Stimulated activated CD8-positive, alpha-beta memory T cell treated with anti-CD3 and anti-CD28 coated beads, Interleukin-7, amount 100 ng/mL, for 48 hours (primary cell): ENCODE results near the gene TCAF1.
"Not testable (repeated sequence)": the region's sequence is repeated elsewhere in the genome, so short reads cannot be mapped to it uniquely, and the experiment has no call there.

Source experiments
- DNase-seq, 2 donors: peaks; one replicate each; pipeline ENCODE4 v3.0.0-alpha.2; 2020; ENCODE audit warnings: low read depth in 1 of 2; ENCODE audit errors: extremely low read depth in 1 of 2

Gene TCAF1

DNA sequence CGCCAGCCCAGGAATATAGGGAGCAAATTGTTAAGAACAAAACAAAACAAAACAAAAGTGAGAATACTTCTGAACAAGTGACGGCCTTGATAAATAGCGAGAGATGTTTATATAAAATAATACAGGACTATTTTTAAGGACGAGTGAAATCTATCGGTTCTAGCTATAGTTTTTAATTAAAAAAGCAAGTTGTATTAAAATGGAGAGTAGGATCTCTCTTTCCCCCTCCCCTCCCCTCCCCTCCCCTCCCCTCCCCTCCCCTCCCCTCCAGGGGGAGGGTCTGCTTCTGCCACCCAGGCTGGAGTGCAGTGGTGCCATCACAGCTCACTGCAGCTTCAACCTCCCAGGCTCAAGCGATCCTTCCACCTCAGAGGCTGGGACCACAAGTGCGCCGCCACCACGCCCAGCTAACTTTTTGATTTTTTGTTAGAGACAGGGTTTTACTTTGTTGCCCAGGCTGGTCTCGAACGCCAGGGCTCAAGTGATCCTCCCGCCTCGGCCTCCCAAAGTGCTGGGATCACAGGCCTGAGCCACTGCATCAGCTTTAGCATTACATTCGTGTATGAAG is 440 bp upstream of the TCAF1 start:
- DNase-seq: no peak

DNA sequence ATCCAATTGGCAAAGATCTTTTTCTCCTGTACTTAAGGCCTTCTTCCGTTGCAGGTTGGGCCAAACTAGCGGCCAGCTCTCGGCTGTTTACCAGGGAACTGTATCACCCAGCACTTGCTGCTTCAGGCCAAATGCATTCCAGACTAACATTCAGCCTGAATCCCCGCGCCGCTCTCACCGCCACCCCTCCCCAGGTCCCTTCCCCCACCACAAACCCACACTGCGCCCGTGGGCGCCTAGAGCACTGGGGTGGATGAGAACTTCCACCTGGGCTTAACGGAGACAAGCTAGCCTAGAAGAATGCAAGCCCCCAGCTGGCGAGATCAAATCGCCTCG is 676 bp downstream of the TCAF1 start:
- no peak for DNase-seq

DNA sequence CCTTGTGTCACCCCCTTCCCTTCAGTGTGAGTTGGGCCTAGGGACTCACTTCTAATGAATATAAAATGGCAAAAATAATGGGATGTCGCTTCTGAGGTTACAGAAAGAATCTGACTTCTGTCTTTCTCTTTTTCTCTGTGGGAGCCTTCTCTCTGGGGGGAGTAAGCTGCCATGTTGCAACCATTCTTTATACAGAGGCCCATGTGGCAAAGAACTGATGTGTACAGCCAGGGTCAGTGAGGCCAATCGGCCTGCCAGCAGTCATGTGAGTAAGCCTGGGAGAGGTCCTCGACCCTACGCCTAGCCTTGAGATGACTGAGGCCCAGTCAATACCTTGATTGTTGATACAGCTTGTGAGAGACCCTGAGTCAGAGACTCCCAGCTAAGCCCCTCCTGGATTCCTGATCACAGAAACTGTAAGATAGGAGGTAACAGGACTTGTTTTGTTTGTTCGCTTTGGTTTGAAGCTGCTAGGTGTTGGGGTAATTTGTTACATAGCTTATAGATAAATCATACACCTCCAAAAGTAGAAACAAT is 1.7 kb downstream of the TCAF1 start:
- DNase-seq: no peak

DNA sequence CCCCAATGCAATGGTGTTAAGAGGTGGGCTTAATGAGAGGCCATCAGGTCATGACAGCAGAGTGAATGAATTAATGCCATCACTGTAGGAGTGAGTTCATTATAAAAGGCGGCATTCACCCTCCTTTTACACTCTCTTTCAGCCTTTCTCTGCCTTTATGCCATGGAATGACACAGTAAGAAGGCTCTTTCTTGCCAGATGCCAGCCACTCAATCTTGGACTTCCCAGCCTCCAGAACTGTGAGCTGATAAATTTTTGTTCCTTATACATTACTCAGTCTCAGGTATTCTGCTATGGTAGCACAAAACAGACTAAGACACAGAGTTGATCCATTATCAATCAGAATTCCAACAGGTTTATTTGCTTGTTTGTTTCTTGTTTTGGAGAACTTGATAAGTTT is 3.2 kb downstream of the TCAF1 start:
- DNase-seq: no peak

DNA sequence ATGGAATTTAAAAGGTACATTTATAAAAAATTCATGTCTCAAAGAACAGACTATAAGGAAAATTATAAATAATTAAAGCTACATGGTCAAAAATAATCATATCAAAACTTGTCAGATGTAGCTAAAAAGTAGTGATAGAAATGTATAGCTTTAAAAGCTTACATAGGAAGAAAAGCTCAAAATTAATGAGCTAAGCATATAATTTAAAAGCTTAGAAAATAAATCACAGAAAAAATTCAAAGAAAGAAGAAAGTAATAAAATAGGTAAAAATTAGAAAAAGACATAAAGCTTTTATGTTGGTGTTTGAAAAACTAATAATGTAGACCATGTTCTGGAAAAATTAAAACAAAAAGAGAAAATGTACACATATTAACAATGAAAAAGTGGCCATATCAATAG is 5.3 kb downstream of the TCAF1 start:
- DNase-seq: no peak

DNA sequence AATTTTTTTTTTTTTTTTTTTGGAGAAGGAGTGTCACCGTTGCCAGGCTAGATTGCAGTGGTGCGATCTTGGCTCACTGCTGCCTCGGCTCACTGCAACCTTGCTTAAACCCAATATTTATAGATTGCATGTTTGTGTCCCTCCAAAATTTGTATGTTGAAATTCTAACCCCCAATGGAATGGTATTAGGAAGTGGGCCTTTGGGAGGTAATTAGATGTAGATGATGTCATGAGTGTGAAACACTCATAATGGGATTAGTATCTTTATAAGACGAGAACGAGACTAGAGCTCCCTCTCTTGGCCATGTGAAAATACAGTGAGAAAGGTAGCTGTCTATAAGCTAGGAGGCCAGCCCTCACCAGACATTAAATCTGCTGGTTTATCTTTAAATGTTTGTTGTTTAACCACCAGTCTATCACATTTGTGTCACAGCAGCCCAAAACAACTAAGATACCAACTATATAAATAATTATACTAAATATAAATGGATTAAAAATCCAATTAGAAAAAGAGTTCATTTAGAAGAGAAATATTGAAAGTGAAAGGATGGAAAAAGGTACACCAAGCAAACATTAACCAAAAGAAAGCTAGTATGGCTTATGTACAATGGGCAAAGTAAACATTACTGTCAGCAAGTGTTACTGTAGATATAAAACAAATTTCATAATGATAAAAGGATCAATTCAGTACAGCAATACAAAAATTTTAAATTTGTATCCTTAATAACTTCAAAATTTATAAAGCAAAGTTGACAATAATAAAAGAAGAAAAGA is 9.3 kb downstream of the TCAF1 start:
- no peak for DNase-seq

DNA sequence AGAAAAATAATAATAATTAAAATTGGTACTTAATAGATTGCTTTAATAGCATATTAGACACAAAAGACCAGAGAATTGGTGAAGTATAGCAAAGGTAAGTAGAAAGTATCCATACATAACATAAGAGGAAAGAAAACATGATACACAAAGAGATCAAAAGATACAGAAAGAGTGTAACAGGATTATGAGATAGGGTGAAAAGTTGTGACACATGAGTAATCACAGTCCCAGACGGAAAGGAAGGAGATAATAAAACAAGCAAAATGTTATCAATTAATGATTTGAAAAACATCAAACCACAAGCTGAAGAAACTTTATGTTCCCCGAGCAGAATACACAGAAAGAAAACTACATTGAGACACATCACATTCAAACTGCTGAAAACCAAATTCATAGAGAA is 10.5 kb downstream of the TCAF1 start:
- DNase-seq: no peak

DNA sequence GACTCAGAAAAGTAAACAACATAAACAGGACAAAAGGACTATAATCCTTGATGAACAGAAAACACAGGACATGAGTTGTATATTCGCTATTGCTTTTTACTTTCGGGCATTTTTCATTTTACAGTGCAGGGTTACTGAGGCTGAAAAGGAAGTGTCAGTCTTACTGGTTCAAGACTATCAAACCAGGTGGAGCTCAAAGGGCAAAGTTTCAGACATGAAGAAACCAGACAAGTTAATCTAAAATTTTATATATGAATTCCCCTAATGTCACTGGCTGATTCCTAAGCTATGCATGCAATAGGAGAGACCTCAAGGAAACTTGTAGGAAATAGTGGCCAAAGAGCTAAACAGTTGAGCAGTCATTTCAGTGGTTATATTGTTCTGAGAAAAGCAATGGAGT is 11.4 kb downstream of the TCAF1 start:
- no peak for DNase-seq

DNA sequence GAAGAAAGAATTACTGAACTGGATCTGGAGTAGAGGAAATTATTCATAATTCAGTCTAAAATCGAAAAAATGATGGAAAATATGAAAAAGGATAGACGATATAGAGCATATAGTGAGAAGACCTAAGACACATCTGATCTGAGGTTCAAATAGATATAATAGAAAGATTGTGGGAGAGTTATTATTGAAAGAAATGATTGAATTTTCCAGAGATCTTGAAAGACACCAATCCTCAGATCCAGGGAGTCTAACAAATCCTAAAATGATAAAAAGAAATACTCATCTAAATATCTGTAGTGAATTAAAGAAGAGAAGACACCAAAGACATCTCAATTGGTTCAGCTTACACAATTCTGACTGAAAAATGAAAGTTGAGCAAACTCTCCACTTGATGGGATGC is 12.9 kb downstream of the TCAF1 start:
- DNase-seq: no peak

DNA sequence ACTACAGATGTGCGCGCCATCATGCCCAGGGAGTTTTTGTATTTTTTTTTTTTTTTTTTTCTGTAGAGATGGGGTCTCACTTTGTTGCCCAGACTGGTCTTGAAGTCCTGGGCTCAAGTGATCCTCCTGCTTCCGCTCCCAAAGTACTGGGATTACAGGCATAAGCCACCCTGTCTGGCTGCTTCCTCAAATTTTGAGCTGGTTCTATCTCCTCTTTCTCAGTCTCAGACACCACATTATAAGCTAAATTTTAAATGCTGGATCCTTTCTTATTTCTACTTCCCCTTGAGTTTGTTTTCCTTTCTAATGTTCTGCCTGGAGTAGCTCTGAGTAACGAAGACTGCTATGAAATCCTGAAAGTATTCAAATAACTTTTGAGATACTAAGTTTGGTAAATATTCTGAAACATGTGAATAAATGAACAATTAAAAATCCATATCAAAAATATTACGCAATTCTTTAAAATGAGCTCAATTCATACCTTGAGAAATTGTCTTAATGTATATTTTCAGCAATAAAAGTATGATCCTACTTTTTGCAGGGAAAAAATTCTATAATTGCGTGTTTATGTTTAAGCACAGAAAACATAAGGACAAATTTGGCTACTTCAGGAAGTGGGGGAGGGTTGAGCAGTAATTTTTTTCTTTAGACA is 15.0 kb downstream of the TCAF1 start:
- no peak for DNase-seq

DNA sequence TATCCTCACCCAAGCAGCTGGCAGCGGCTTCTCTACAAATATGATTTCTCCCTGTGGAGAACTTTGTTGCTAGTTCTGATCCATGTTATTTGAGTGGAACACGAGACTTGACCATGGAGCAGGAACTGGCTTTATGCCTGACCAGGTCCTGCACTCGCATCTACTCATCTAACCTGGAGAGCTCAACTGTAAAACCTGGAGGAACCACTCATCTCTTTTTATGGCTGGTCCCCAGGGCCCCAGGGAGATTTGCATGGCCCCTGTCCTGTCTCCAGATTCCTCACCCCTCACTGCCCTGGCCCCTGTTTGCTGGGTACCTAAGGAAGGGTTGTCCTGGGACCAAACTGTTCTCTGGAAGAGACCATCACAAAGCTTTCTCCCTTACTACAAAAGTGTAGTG is 16.0 kb downstream of the TCAF1 start:
- no peak for DNase-seq

DNA sequence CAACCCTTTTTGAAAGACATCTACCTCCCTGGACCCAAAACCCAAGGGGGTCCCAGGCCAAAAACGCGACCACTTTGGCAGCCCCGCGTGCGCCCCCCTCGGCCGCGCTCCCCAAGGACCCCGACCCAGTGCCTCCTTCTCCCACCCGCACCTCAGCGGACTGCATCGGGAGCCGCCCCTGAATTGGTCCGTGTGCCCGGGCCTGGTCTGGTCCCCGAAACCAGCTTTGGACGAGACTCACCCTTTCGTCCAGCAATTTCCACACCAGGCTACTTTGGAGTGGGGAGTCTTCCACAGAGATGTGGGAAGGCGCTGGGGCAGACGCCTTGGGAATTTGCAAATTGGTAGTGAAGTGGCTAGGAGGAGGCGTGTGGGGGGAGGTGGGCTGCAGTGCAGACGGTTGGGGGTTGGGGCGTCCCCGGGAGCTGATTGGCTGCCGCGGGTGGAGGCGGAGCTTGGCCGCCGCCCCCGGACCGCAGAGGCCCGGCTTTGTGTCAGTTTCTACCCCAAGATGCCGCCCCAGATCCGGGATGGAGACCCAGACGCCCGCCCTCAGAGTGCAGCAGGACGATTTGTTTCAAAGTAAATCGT is 16.9 kb downstream of the TCAF1 start:
- DNase-seq: peak; percentile 18 to 29

DNA sequence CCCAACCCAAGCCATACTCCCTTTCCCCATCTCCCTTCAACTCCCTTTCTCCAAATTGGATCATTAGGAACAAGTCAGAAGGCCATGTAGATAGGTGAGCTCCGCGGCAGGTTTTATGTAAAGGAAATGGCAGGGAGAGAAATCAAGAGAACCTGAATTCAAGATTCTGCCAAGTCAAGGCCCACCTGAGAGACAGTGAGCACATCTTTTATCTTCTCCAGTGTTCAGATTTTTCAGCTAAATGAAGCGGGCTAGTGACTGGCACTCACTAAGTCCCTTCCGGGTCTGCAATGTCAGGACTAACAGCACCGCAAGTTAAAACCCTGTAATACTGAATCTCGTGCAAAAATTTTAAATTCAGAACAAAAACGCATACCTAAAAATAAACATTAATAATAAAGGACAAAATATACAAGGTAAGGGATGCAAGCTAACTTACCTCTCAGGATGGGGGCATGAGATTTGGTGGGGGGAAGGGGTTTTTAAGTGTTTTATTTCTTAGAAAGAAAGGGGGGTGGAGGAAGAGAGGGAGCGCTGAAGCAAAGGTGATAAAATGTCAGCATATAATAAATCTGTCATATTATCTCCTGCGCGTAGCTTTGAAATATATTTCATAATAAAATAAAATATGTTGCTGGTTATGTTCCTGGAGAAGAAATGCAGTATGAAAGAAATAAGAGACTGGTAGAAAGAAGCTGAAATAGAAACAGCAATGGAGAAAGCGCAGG is 17.6 kb downstream of the TCAF1 start:
- DNase-seq: no peak

DNA sequence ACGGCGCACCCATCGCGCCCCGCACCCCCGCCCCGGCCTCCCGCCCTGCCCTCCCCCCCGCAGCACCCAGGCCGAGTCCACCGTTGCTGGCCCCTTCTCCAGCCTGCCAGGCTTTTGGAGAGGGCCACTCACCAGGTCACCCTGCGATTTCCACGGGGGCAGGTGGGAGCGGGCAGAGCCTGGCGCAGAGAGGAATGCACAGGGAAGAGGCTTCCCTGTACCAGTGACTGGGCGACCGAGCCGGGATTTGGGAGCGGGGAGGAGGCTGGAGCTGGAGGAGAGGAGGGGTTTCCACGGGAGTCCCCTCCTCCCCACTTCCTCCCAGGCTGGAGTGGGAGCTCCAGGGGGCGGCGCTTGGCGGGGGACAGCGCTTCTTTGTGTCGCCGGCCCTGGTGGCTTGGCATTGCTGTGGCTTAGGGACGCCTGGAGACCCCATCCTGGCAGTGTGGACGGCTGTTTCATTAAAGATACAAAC is 19.3 kb downstream of the TCAF1 start:
- no peak for DNase-seq

DNA sequence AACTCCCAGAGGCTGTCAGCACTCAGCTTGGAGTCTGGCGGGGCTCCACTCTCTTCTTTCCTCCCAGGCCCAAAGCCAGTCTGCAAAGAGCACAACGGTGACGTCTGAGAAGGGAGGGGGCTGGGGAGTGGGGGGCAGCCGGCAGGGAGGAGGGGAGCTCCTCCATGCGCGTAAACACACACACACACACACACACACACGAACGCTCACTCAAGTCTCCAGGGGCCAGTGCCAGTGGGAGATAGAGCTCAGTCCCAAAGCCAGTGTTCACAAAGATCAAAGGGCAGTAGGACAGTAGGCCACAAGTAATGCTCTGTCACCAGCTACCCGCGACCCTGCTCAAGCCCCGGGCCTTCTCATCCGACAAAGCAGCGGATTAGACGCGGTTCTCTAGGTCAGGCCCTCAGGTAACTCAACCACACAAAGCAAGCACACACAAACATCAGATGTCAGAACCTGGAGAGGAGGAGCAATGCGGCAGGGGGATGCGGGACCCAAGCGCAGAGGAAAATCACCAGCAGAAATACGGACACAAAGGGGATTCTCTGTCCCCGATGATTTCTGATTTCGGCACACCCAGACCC is 19.9 kb downstream of the TCAF1 start:
- no peak for DNase-seq

DNA sequence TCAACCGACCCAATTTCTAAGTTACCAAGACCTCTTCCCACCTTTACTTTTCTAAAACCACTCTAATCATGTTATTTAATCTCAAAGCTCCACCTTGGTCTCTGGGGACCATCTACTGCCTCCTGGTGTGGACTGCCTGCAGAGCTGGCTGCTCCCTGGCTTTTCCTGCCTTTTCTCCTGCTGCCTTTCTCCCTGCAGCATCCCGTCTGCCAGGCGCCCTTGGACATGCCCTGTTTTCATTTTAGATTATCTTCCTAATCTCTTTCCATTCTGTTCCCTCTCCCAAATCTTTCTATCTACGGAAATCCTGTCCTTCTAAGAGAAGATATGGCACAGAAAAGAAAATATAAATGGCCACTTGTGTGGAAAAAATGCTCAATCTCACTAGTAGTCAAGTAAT is 23.1 kb downstream of the TCAF1 start:
- DNase-seq: no peak

DNA sequence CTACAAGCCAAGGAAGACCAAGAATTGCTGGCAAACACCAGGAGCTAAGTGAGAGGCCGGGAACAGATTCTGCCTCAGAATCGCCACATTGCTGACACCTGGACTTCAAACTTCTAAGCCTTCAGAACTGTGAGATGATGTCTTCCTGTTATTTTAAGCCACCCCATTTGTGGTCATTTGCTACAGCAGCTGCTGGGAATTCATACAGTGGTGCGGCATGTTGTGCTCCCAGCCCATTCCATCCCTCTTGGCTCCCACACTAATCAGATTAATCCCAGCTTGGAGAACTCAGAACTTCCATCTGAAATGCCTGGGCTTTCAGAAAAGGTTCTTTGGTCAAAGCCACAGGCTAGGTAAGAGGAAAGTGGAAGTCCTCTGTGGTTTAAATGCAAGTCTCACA is 24.9 kb downstream of the TCAF1 start:
- no peak for DNase-seq

DNA sequence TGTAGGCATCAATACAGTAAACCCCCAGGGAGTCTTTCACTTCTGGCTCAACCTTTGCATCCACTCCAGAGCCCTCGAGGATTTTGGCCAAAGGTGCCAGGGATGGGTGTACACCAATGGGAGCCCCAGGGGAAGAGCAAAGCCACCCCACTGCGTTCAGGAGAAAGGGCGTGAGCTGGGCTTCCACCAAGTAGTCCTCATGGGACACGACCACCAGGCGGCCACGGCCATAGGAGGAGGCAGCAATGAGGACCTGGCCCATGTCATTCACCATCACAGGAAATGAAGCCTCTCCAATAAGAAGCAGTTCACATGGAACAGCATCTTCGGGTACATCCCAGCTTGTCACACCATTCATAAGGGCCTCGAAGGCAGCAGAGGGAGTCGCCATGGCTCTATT is 25.8 kb downstream of the TCAF1 start:
- no peak for DNase-seq

DNA sequence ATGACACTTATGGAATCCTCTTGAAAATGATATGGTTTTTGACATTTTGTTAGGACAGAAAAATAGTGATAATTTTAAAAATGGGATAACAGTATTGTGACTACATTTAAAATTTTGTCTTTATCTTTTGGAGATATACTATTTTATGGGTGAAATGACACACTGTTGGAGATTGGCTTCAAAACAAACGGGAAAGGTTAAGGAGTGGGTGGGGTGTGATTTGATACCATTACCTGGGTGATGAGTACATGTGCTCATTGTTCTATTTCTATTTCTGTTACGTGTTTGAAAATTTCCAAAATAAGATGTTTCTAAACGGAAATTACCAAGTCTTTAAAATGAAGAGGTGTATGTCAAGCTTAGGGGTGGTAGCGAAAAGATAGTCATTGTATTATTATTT is 28.7 kb downstream of the TCAF1 start:
- not testable (repeated sequence) for DNase-seq

DNA sequence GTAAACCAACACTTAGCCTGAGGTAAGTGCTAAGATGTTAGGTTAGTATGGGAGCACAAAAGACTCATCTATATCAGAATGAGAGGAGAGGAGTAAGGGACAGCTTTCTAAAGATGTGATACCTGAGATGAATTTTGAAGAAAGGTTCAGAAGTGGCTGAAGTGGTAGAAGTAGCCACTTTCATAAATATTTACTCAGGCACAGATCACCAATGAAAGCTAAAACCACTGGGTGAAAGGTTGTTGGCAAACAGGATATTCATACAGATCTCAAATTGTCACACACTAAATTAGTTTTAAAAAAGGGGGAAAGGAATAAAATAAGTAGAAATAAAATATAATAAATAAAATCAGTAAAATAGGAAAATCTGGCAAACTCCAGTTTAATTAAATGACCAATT is 30.4 kb downstream of the TCAF1 start:
- DNase-seq: not testable (repeated sequence)

DNA sequence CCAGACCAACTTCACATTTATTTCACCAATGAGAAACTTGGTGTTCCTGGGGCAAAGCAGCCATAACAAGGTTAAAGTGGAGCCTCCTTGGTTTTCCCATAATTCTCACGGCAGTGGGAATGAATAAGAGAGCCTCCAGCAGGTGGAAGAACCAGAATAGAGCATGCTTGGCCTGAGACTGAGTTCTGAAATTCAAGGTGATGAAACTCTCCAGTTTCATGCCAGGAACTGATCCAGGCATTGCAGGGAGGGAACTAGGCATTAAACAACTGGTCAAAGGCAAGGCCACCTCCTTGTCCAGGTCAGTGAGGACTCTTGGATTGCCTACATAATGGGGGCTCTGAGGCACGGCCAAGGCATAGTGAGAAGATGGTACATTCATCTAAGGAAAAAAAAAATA is 44.0 kb downstream of the TCAF1 start:
- DNase-seq: not testable (repeated sequence)
